ENCODE measurements around the gene REV3L.

DNA sequence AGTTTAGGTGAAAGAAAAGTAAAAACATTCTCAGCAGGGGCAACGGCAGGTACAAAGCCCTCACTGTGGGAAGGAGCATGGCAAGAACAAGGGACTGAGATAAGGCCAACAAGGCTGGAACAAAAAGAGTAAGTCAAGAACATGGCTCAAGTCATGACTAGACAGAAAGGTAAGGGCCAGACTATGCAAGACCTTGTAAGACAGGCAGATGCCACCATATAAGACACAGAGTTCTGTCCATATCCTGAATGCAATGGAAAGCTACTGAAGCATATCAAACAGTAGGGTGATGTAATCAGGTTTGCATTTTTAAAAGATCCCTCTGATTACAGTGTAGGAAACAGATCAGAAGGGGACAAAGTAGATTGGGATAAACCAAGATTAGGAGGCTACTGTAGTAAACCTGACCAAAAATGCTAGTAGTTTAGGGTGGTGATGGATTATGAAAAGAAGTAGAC lies 5.5 kb downstream of the REV3L start:
- TF ChIP-seq, protein P1, sequence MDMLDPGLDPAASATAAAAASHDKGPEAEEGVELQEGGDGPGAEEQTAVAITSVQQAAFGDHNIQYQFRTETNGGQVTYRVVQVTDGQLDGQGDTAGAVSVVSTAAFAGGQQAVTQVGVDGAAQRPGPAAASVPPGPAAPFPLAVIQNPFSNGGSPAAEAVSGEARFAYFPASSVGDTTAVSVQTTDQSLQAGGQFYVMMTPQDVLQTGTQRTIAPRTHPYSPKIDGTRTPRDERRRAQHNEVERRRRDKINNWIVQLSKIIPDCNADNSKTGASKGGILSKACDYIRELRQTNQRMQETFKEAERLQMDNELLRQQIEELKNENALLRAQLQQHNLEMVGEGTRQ (IDR thresholded peaks at IDR 0.05) = no peak
- TF ChIP-seq HDAC2 (IDR thresholded peaks at IDR 0.05) = no peak
- TF ChIP-seq POLR2A (IDR thresholded peaks at IDR 0.05; ENCODE audit: low read length) = no peak
- no peak for TF ChIP-seq ZFP36 (IDR thresholded peaks at IDR 0.05; ENCODE audit: borderline replicate concordance, partially characterized antibody)
- no peak for TF ChIP-seq CTCF (IDR thresholded peaks at IDR 0.05)
- TF ChIP-seq CBX8 (IDR thresholded peaks at IDR 0.05) = no peak
- no peak for TF ChIP-seq SREBF2 (IDR thresholded peaks at IDR 0.05)
- no peak for TF ChIP-seq RFX5 (IDR thresholded peaks at IDR 0.05)
- no peak for TF ChIP-seq RCOR1 (IDR thresholded peaks at IDR 0.05; ENCODE audit: low read depth, low read length)
- no peak for TF ChIP-seq FOSL2 (IDR thresholded peaks at IDR 0.05)
- no peak for TF ChIP-seq FOSL2 (CRISPR knock-in tag; IDR thresholded peaks at IDR 0.05)
- TF ChIP-seq PHF8 (IDR thresholded peaks at IDR 0.05; ENCODE audit: borderline replicate concordance, low read depth) = no peak
- TF ChIP-seq REST (IDR thresholded peaks at IDR 0.05) = no peak

Measured in A549 (cell line).